ENCODE results near the gene ILK. TPM values are rescaled to one million over a fixed set of nuclear protein-coding genes. Genes with fewer than 3 reads are reported as not detected.

Gene ILK
- total RNA-seq, 4 donors from 2014 or later, result 481 to 652 (median 606) TPM

GRCh38 chr11:6578134-6578533 lies 25.4 kb upstream of the ILK start:
- 95% methylated on average over 1 of the region's 1 CpG for WGBS
- peaks cover 0 to 2% (median 0%) of the 10 kb centered on the region in 4 donors for H3K9me3 ChIP-seq
- no peak overlapping the region for H3K27ac ChIP-seq (replicated peaks in 1 of 4)
- peaks cover 0 to 14% (median 0%) of the 10 kb centered on the region in 4 donors for H3K36me3 ChIP-seq
- peak; percentile 24 for DNase-seq (ENCODE audit: extremely low spot score)
- no peak overlapping the region for H3K4me3 ChIP-seq
- intact Hi-C loops (cut with DNase I), result loop anchor here (5.0 kb wide), 1 partner anchor 41 kb away; no protein-coding TSS in a partner anchor
- H3K4me1 ChIP-seq, result peaks cover 18 to 31% (median 21%) of the 10 kb centered on the region in 4 donors
- H3K27me3 ChIP-seq, result no peaks in the 10 kb centered on the region
- TF ChIP-seq EP300 (IDR thresholded peaks at IDR 0.05) (no peak), CTCF (IDR thresholded peaks at IDR 0.05) (no peak), POLR2A (IDR thresholded peaks at IDR 0.05; ENCODE audit: low read depth) (no peak), POLR2AphosphoS5 (IDR thresholded peaks at IDR 0.05) (no peak)

GRCh38 chr11:6579681-6580080 lies 23.9 kb upstream of the ILK start:
- TF ChIP-seq POLR2A (IDR thresholded peaks at IDR 0.05; ENCODE audit: low read depth), result no peak
- no peak for TF ChIP-seq POLR2AphosphoS5 (IDR thresholded peaks at IDR 0.05)
- no peak for TF ChIP-seq CTCF (IDR thresholded peaks at IDR 0.05)
- no peak for TF ChIP-seq EP300 (IDR thresholded peaks at IDR 0.05)
- Histone ChIP-seq H3K27ac (replicated peaks in 1 of 4) (no peak overlapping the region), H3K27me3 (no peaks in the 10 kb centered on the region), H3K4me3 (no peak overlapping the region), H3K9me3 (peaks cover 0 to 14% (median 0%) of the 10 kb centered on the region in 4 donors), H3K36me3 (peaks cover 0 to 14% (median 0%) of the 10 kb centered on the region in 4 donors), H3K4me1 (peaks cover 18 to 31% (median 21%) of the 10 kb centered on the region in 4 donors)
- WGBS, result 92% methylated on average over 2 of the region's 2 CpGs
- DNase-seq (ENCODE audit: extremely low spot score), result no peak
- intact Hi-C loops (cut with DNase I), result loop anchor here (5.0 kb wide), 1 partner anchor 42 kb away; no protein-coding TSS in a partner anchor

- Histone ChIP-seq H3K9me3 (peaks cover 0 to 17% (median 0%) of the 10 kb centered on the region in 4 donors), H3K27ac (replicated peaks in 1 of 4) (no peak overlapping the region), H3K4me3 (no peak overlapping the region), H3K36me3 (peaks cover 0 to 33% (median 0%) of the 10 kb centered on the region in 4 donors), H3K4me1 (peaks cover 6 to 16% (median 9%) of the 10 kb centered on the region in 4 donors), H3K27me3 (no peaks in the 10 kb centered on the region)
- no peak for DNase-seq (ENCODE audit: extremely low spot score)
- 97% methylated on average over 1 of the region's 1 CpG for WGBS
- TF ChIP-seq CTCF (IDR thresholded peaks at IDR 0.05), result no peak
- no peak for TF ChIP-seq EP300 (IDR thresholded peaks at IDR 0.05)
- TF ChIP-seq POLR2A (IDR thresholded peaks at IDR 0.05; ENCODE audit: low read depth), result no peak
- TF ChIP-seq POLR2AphosphoS5 (IDR thresholded peaks at IDR 0.05), result no peak
- intact Hi-C loops (cut with DNase I), result no loop called here
Observed at GRCh38 chr11:6583584-6583983, 20.0 kb upstream of the ILK start.

- H3K27ac ChIP-seq (replicated peaks in 1 of 4), result no peak overlapping the region
- peaks cover 6 to 16% (median 9%) of the 10 kb centered on the region in 4 donors for H3K4me1 ChIP-seq
- whole genome bisulfite sequencing, result 87% methylated on average over 4 of the region's 4 CpGs
- H3K36me3 ChIP-seq, result peaks cover 0 to 34% (median 0%) of the 10 kb centered on the region in 4 donors
- peaks cover 0 to 17% (median 0%) of the 10 kb centered on the region in 4 donors for H3K9me3 ChIP-seq
- TF ChIP-seq CTCF (IDR thresholded peaks at IDR 0.05), result no peak
- TF ChIP-seq POLR2A (IDR thresholded peaks at IDR 0.05; ENCODE audit: low read depth), result no peak
- TF ChIP-seq POLR2AphosphoS5 (IDR thresholded peaks at IDR 0.05), result no peak
- no peak for TF ChIP-seq EP300 (IDR thresholded peaks at IDR 0.05)
- intact Hi-C loops (cut with DNase I), result no loop called here
- no peaks in the 10 kb centered on the region for H3K27me3 ChIP-seq
- no peak overlapping the region for H3K4me3 ChIP-seq
- DNase-seq (ENCODE audit: extremely low spot score), result no peak
Observed at GRCh38 chr11:6584528-6584927, 19.0 kb upstream of the ILK start.

All from esophagus muscularis mucosa (tissue), 4 donors.